ENCODE data around the gene NTM.
"Not testable (repeated sequence)": the region's sequence is repeated elsewhere in the genome, so short reads cannot be mapped to it uniquely, and the experiment has no call there.

The NTM gene

GRCh38 chr11:131895865-131896264 is 525.5 kb downstream of the NTM start:
- in situ Hi-C loops (cut with HindIII; ENCODE audit: low sequenced_read_pairs): no loop called here

- in situ Hi-C loops (cut with HindIII; ENCODE audit: low sequenced_read_pairs): no loop called here
Observed at GRCh38 chr11:131896978-131897615, 526.7 kb downstream of the NTM start.

GRCh38 chr11:131897956-131898355 is 527.5 kb downstream of the NTM start:
- in situ Hi-C loops (cut with HindIII; ENCODE audit: low sequenced_read_pairs): no loop called here

- in situ Hi-C loops (cut with HindIII; ENCODE audit: low sequenced_read_pairs): no loop called here
Observed at GRCh38 chr11:131898949-131899348, 528.5 kb downstream of the NTM start.

- in situ Hi-C loops (cut with HindIII; ENCODE audit: low sequenced_read_pairs): no loop called here
Observed at GRCh38 chr11:131899950-131900580, 529.6 kb downstream of the NTM start.

GRCh38 chr11:131902421-131902820 is 532.0 kb downstream of the NTM start:
- in situ Hi-C loops (cut with HindIII; ENCODE audit: low sequenced_read_pairs): no loop called here

GRCh38 chr11:131903074-131903473 is 532.7 kb downstream of the NTM start:
- in situ Hi-C loops (cut with HindIII; ENCODE audit: low sequenced_read_pairs): no loop called here

- in situ Hi-C loops (cut with HindIII; ENCODE audit: low sequenced_read_pairs): no loop called here
Observed at GRCh38 chr11:131904756-131905155, 534.3 kb downstream of the NTM start.

GRCh38 chr11:131906963-131907362 is 536.5 kb downstream of the NTM start:
- in situ Hi-C loops (cut with HindIII; ENCODE audit: low sequenced_read_pairs): no loop called here

- in situ Hi-C loops (cut with HindIII; ENCODE audit: low sequenced_read_pairs): no loop called here
Observed at GRCh38 chr11:131907371-131907770, 537.0 kb downstream of the NTM start.

GRCh38 chr11:131908316-131908715 is 537.9 kb downstream of the NTM start:
- in situ Hi-C loops (cut with HindIII; ENCODE audit: low sequenced_read_pairs): no loop called here

- in situ Hi-C loops (cut with HindIII; ENCODE audit: low sequenced_read_pairs): no loop called here
Observed at GRCh38 chr11:131909426-131910177, 539.2 kb downstream of the NTM start.

- in situ Hi-C loops (cut with HindIII; ENCODE audit: low sequenced_read_pairs): no loop called here
Observed at GRCh38 chr11:131910178-131910522, 539.7 kb downstream of the NTM start.

GRCh38 chr11:131910523-131911387 is 540.3 kb downstream of the NTM start:
- in situ Hi-C loops (cut with HindIII; ENCODE audit: low sequenced_read_pairs): no loop called here

- in situ Hi-C loops (cut with HindIII; ENCODE audit: low sequenced_read_pairs): not testable (repeated sequence)
Observed at GRCh38 chr11:131911388-131912032, 541.1 kb downstream of the NTM start.

GRCh38 chr11:131912134-131912533 is 541.7 kb downstream of the NTM start:
- in situ Hi-C loops (cut with HindIII; ENCODE audit: low sequenced_read_pairs): no loop called here

- in situ Hi-C loops (cut with HindIII; ENCODE audit: low sequenced_read_pairs): no loop called here
Observed at GRCh38 chr11:131913267-131913666, 542.9 kb downstream of the NTM start.

GRCh38 chr11:131914361-131914774 is 544.0 kb downstream of the NTM start:
- in situ Hi-C loops (cut with HindIII; ENCODE audit: low sequenced_read_pairs): no loop called here

- in situ Hi-C loops (cut with HindIII; ENCODE audit: low sequenced_read_pairs): no loop called here
Observed at GRCh38 chr11:131916638-131917037, 546.2 kb downstream of the NTM start.

- in situ Hi-C loops (cut with HindIII; ENCODE audit: low sequenced_read_pairs): no loop called here
Observed at GRCh38 chr11:131917634-131918384, 547.4 kb downstream of the NTM start.
